Panc1 (cell line): ENCODE data around the gene ANO6. TPM values are rescaled to one million over a fixed set of nuclear protein-coding genes. Genes with fewer than 3 reads are reported as not detected.
A peak's percentile ranks its signal among the peaks of the same experiment; 100 is the strongest.

Source experiments
- ATAC-seq: fragments of 200-7000 bp; cut with Tn5 transposase; 2 replicates; pipeline ENCODE4 v1.9.1; 2020; ENCODE audit warnings: mild to moderate bottlenecking, moderate library complexity
- BruUV-seq: library from RNA; stranded (reverse); fragments of 400-500 nt; replicated peaks from 2 replicates; lab custom pipeline; 2021; lab: Mats Ljungman, UMichigan
- CTCF ChIA-PET: fragments of 300-600 bp; sonication (Branson Sonifier 250); formaldehyde crosslinking; loops from one replicate; lab custom pipeline; 2022; ENCODE audit warnings: antibody characterized with exemption; lab: Charles Lee
- POLR2A ChIA-PET: fragments of 300-600 bp; sonication (Branson Sonifier 250); formaldehyde crosslinking; loops from one replicate; lab custom pipeline; 2022; ENCODE audit warnings: antibody characterized with exemption; lab: Charles Lee
- DNase-seq: peaks from one replicate; pipeline ENCODE4 v3.0.0-alpha.2; 2010; ENCODE audit warnings: low read depth, low spot score
- H3K27ac ChIP-seq: 2 replicates; pipeline ENCODE4 v1.5.1; 2011; ENCODE audit warnings: mild to moderate bottlenecking, low read length, inconsistent platforms
- H3K27me3 ChIP-seq: fragments of 200-500 bp; sonication (Bioruptor generic); 2 replicates; pipeline ENCODE4 v1.6.0; 2014; ENCODE audit warnings: low read length, inconsistent platforms; ENCODE audit not compliant: control insufficient read depth, insufficient read depth
- H3K36me3 ChIP-seq: fragments of 200-500 bp; sonication (Bioruptor generic); 2 replicates; pipeline ENCODE4 v1.5.1; 2014; ENCODE audit warnings: inconsistent platforms, mild to moderate bottlenecking, low read length, moderate library complexity; ENCODE audit not compliant: control insufficient read depth, insufficient read depth
- H3K4me1 ChIP-seq: 2 replicates; pipeline ENCODE4 v1.5.1; 2011; ENCODE audit warnings: inconsistent platforms, mild to moderate bottlenecking, low read length, moderate library complexity; ENCODE audit not compliant: control insufficient read depth, insufficient read depth
- H3K4me3 ChIP-seq, 2 experiments: 2 replicates each; pipeline ENCODE4 v1.5.1; 2011 to 2012; ENCODE audit warnings: low read depth in 2 of 2, low read length in 2 of 2, mild to moderate bottlenecking in 2 of 2, inconsistent platforms in 1 of 2, moderate library complexity in 1 of 2
- H3K9me3 ChIP-seq: fragments of 200-500 bp; sonication (Bioruptor generic); 2 replicates; pipeline ENCODE4 v1.5.1; 2014; ENCODE audit warnings: low read depth, mild to moderate bottlenecking, inconsistent platforms, low read length, moderate library complexity; ENCODE audit not compliant: control insufficient read depth, insufficient read depth
- CTCF ChIP-seq: fragments of 450-650 bp; IDR thresholded peaks from 2 replicates; pipeline ENCODE4 v1.5.1; 2017; ENCODE audit warnings: mild to moderate bottlenecking
- POLR2AphosphoS5 ChIP-seq: IDR thresholded peaks from 2 replicates; pipeline ENCODE4 v1.6.1; 2012; ENCODE audit warnings: mild to moderate bottlenecking, low read depth, low read length, moderate library complexity
- REST ChIP-seq, 2 experiments: IDR thresholded peaks; 2 replicates each; pipeline ENCODE4 v1.6.1; 2011 to 2012; ENCODE audit warnings: low read depth in 2 of 2, control low read depth in 1 of 2, low read length in 1 of 2, mild to moderate bottlenecking in 1 of 2, moderate library complexity in 1 of 2; ENCODE audit not compliant: insufficient read depth in 1 of 2
- SIN3A ChIP-seq: IDR thresholded peaks from 2 replicates; pipeline ENCODE4 v1.6.1; 2012; ENCODE audit warnings: low read depth, mild to moderate bottlenecking, low read length, moderate library complexity, borderline replicate concordance; ENCODE audit not compliant: insufficient read depth
- TCF7L2 ChIP-seq: IDR thresholded peaks from 2 replicates; pipeline ENCODE4 v1.6.1; 2011; ENCODE audit warnings: mild to moderate bottlenecking, low read depth, low read length, inconsistent platforms
- in situ Hi-C: cut with HindIII; loops from 2 replicates; pipeline ENCODE4 v1.10.0; 2016; ENCODE audit warnings: low sequenced_read_pairs, low pct_unique_long_range_greater_than_20kb
- intact Hi-C: fragments of 100-400 bp; cut with micrococcal nuclease; formaldehyde crosslinking; loops from one replicate; pipeline ENCODE4 v1.10.0; 2022; ENCODE audit not compliant: unreplicated experiment
- total RNA-seq: library from RNA; stranded (reverse); gene quantifications from one replicate; pipeline ENCODE4 v1.2.1, GENCODE V29; 2021; ENCODE audit not compliant: unreplicated experiment

The ANO6 gene
- total RNA-seq, 1 experiment from 2014 or later, result 120 TPM

DNA sequence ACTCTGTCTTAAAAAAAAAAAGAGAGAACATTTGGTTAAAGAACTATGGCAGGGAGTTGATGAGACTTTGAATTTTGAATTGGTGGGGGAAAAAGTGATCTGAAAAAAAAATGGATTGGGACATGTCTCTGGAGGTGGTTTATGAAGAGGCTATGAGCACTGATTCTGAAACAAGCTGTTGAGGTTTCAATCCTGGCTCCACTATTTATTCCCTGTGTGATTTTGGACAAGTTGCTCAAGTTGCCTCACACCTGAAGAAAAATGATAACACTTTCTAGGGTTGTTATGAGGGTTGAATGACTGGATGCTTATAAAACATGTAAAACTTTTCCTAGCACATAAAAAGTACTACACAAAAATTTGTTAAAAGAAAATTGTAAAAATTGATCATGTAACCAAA lies 1.8 kb upstream of the ANO6 start:
- Histone ChIP-seq H3K4me3 (peak overlapping the region in 1 of 2 experiments; percentile 85; a peak in 1 of 4 replicates), H3K36me3 (peaks cover 2% of the 10 kb centered on the region; the same call in 1 of the 2 replicates), H3K9me3 (no peaks in the 10 kb centered on the region), H3K27me3 (no peaks in the 10 kb centered on the region), H3K4me1 (peaks cover 9% of the 10 kb centered on the region), H3K27ac (peak overlapping the region; percentile 98)
- ChIA-PET CTCF (interaction anchor here (0.7 kb wide), 1 partner anchor 73 kb away, joined by 3 read pairs; no protein-coding TSS in a partner anchor), POLR2A (no interaction called here)
- no peak for TF ChIP-seq CTCF
- TF ChIP-seq SIN3A, result no peak
- no peak for TF ChIP-seq REST (IDR thresholded peaks at IDR 0.05; ENCODE audit: insufficient read depth in 1 of 2, low read depth in 2 of 2, low read length in 1 of 2)
- no peak for TF ChIP-seq TCF7L2
- TF ChIP-seq POLR2AphosphoS5, result no peak
- intact Hi-C loops (no loop called here), in situ Hi-C loops (no loop called here)
- DNase-seq (no peak), ATAC-seq (no peak)
- no TSS peak for BruUV-seq

GRCh38 chr12:45214749-45215418 lies 1.0 kb upstream of the ANO6 start:
- intact Hi-C loops, result no loop called here
- Histone ChIP-seq H3K27ac (peak overlapping the region; percentile 98), H3K4me3 (peak overlapping the region; percentile 80 to 85), H3K36me3 (peaks cover 2% of the 10 kb centered on the region; the same call in 1 of the 2 replicates), H3K4me1 (peaks cover 16% of the 10 kb centered on the region), H3K9me3 (no peaks in the 10 kb centered on the region), H3K27me3 (no peaks in the 10 kb centered on the region)
- no peak; the same call in 1 of the 2 replicates for TF ChIP-seq POLR2AphosphoS5
- TF ChIP-seq REST (IDR thresholded peaks at IDR 0.05; ENCODE audit: insufficient read depth in 1 of 2, low read depth in 2 of 2, low read length in 1 of 2), result no peak
- in situ Hi-C loops, result no loop called here
- CTCF ChIA-PET, result no interaction called here
- POLR2A ChIA-PET, result interaction anchor here (0.8 kb wide), 1 partner anchor 18 kb away, joined by 3 read pairs; no protein-coding TSS in a partner anchor
- BruUV-seq, result TSS peak; percentile 94
- DNase-seq (no peak), ATAC-seq (no peak)
